GM21381 (cell line): Measurements from ENCODE around the gene SLC35E1.
"Not testable (repeated sequence)": the region's sequence is repeated elsewhere in the genome, so short reads cannot be mapped to it uniquely, and the experiment has no call there.

Experiments
- ATAC-seq: cut with Tn5 transposase; IDR thresholded peaks from one replicate; pipeline ENCODE4 v1.9.1; 2021; ENCODE audit warnings: mild to moderate bottlenecking, moderate library complexity; ENCODE audit not compliant: unreplicated experiment

SLC35E1 gene

GRCh38 chr19:16559780-16560276 lies 12.4 kb downstream of the SLC35E1 start:
- ATAC-seq = no peak

GRCh38 chr19:16554776-16555175 lies 17.4 kb downstream of the SLC35E1 start:
- ATAC-seq = no peak

- not testable (repeated sequence) for ATAC-seq
These were observed 20.3 kb downstream of the SLC35E1 start for GRCh38 chr19:16551902-16552301.

GRCh38 chr19:16548956-16549355 lies 23.3 kb downstream of the SLC35E1 start:
- ATAC-seq = no peak

GRCh38 chr19:16544473-16545231 lies 27.6 kb downstream of the SLC35E1 start:
- ATAC-seq = no peak

- ATAC-seq = not testable (repeated sequence)
These were observed 28.5 kb downstream of the SLC35E1 start for GRCh38 chr19:16543734-16544133.

GRCh38 chr19:16542910-16543472 lies 29.2 kb downstream of the SLC35E1 start:
- ATAC-seq = no peak

- peak; percentile 84 for ATAC-seq
These were observed 29.9 kb downstream of the SLC35E1 start, which contains the start of gene CHERP for GRCh38 chr19:16542045-16542909. CHERP (minus strand) TSS chr19:16542437; CDS start chr19:16542378, 59 bp downstream.

GRCh38 chr19:16541526-16542044 lies 30.6 kb downstream of the SLC35E1 start:
- no peak for ATAC-seq

GRCh38 chr19:16540948-16541347 lies 31.3 kb downstream of the SLC35E1 start:
- ATAC-seq = no peak

GRCh38 chr19:16537111-16537510 lies 35.1 kb downstream of the SLC35E1 start:
- no peak for ATAC-seq

- no peak for ATAC-seq
These were observed 36.1 kb downstream of the SLC35E1 start for GRCh38 chr19:16536130-16536529.

- ATAC-seq = no peak
These were observed 36.8 kb downstream of the SLC35E1 start for GRCh38 chr19:16535381-16535780.

- no peak for ATAC-seq
These were observed 39.6 kb downstream of the SLC35E1 start for GRCh38 chr19:16532440-16533234.

- no peak for ATAC-seq
These were observed 40.9 kb downstream of the SLC35E1 start for GRCh38 chr19:16531380-16531669.

GRCh38 chr19:16530540-16531379 lies 41.5 kb downstream of the SLC35E1 start:
- no peak for ATAC-seq

- no peak for ATAC-seq
These were observed 42.6 kb downstream of the SLC35E1 start for GRCh38 chr19:16529466-16530144.

GRCh38 chr19:16527971-16528521 lies 44.2 kb downstream of the SLC35E1 start:
- no peak for ATAC-seq
